HG02938 (cell line): ENCODE measurements around the gene KLC3.
"Not testable (repeated sequence)": the region's sequence is repeated elsewhere in the genome, so short reads cannot be mapped to it uniquely, and the experiment has no call there.

ENCODE experiments used
- ATAC-seq: cut with Tn5 transposase; IDR thresholded peaks from one replicate; pipeline ENCODE4 v1.9.1; 2021; ENCODE audit warnings: mild to moderate bottlenecking, moderate library complexity; ENCODE audit not compliant: unreplicated experiment

Gene KLC3

GRCh38 chr19:45314708-45315245 lies 25.8 kb upstream of the KLC3 start:
- no peak for ATAC-seq

DNA sequence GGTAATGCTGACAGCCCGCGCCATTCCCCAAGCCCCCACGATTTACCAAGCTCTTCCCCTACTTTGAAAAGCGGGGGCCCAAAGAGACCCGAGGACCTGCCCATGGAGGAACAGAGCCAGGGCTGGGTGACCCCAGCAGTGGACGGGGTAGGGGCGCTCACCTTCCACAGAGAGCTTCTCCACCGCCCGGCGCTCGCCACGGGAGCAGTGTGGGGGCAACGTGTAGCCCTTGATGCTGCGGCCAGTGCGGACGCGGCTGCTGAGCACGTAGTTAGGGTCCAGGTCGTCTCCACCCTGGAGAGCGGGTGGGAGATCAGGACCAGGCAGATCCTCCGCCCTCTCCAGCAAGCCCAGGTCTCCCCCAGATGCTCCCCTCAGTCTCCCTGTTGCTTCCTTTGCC lies 25.2 kb upstream of the KLC3 start:
- ATAC-seq = no peak

DNA sequence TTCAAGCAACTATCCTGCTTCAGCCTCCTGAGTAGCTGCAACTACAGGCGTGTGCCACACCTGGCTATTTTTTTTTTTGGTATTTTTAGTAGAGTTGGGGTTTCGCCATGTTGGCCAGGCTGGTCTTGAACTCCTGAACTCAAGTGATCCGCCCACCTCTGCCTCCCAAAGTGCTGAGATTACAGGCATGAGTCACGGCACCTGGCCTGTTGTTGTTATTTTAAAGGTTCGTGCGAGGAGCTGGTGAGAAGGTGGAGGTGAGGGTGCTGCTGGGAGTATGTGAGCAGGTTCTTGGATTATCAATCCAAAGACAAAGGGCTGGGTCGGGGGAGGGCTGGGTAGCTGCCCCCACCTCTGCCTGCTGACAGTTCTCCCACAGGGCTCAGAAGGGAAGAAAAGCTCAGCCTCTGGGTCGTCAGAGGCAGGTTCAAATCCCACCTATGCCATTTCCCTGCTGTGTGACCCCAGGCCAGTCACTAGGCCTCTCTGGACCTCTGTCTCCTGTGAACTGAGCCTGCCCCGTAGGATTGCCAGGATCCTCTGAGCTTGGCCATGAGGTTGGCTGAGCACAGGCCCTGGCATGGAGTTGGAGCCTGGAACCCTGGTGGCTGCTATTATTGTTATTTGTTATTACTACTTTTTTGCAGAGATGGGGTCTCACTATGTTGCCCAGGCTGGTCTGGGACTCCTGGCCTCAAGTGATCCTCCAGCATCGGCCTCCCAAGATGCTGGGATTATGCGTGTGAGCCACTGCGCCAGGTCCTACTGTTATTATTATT lies 19.4 kb upstream of the KLC3 start:
- ATAC-seq = no peak

GRCh38 chr19:45321848-45322247 lies 18.7 kb upstream of the KLC3 start:
- no peak for ATAC-seq

DNA sequence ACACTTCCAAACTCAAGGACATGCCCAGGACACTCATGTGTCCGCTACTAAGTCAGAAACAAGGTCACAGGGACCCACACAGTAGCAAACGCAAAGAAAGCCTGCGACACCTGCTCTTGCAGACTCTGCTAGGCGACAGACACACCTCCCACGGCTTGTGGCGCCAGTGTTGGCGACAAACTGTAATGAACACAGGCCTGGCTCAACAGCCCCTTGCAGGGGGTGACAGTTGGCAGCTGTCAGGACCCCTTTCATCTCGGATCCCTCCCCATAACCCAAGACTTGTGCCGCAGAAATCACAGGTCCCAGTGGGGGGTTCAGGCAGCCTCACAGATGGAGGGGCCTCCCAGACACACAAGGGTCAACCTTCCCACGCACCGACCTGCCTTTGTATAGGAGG lies 18.2 kb upstream of the KLC3 start:
- no peak for ATAC-seq

DNA sequence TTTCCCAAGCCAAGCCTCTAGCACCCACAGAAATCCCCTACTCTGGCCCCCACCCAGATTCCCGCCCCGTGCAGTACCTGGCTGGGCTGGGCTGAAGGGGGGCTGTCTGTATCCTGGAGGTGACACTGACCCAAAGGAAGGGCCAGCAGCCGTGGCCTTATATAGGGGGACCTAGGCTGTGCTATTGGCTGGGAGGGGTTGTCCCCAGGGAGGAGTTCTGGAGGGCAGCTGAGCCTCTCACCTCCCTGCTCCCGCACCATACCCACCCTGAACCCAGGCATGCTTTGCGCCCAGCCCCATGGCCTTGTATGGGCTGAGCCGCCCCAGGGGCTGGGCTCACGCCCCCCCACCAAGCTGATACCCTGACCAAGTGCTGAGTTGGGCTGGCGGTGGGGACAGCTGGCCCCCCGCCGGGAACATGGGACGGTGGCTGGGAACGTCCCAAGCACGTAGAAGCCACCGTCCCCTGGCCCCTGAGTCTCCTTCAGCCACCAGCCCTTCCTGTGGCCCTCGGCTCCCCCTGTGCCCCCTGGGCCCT lies 17.7 kb upstream of the KLC3 start, which contains the start of gene CKM:
TSS of gene CKM (minus strand) at position 132 of the 538 bp plus-strand sequence. CDS start 3,162 bp downstream, outside the sequence.
- ATAC-seq = no peak

- ATAC-seq = no peak
Measured at GRCh38 chr19:45323671-45324081, 16.9 kb upstream of the KLC3 start.

DNA sequence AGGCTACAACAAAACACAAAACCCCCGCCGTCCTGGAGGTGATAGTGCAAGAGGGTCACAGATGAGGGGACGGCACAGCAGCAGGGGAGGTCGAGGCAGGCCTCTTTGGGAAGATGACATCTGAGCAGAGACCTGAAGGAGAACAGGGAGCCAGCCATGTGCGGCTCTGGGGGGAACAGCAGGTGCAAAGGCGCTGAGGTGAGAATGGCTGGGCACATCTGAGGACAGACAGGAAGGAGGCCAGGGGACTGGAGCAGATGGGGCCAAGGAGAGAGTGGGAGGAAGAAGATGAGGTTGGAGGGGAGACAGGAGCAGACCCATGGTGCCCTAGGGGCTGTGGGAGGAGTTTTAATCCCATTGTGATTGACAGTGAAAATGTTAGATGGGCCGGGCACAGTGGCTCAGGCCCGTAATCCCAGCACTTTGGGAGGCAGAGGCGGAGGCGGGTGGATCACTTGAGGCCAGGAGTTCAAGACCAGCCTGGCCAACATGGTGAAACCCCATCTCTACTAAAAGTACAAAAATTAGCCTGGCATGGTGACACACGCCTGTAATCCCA lies 16.1 kb upstream of the KLC3 start:
- ATAC-seq = no peak

DNA sequence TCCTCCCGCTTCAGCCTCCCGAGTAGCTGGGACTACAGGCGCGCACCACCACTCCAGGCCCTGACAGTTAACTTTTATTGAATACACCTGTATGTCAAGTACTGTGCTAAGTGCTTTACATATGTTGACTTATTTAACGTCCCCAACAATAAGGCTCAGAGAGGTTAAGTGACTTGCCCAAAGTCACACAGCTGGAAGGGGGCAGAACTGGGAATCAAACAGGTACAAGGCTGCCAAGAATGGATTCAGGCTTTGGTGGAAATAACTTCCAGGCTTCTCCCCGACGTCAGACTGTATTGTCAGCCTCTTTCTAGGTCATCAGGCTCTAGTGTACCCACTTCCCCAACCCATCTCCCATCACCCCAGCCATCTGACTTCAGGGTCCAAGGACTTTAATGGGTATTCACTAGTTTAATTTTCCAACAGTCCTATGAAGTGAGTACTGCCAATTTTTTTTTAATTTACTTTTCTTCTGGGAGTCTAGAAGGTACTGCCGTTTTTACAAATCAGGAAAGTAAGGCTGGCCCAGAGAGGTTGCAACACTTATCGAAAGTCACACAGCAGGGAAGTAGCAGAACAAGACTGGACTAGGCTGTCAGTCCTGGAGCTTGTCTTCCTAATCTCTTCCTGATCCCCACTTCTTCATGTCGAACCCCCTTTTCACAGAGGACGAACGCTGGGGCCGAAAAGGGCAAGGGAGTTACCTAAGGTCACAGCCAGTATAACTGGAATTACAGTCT lies 13.0 kb upstream of the KLC3 start:
- ATAC-seq = no peak

- ATAC-seq = no peak
Measured at GRCh38 chr19:45331411-45331810, 9.1 kb upstream of the KLC3 start.

- ATAC-seq = no peak
Measured at GRCh38 chr19:45333609-45334303, 6.8 kb upstream of the KLC3 start.

- not testable (repeated sequence) for ATAC-seq
Measured at GRCh38 chr19:45334881-45335280, 5.7 kb upstream of the KLC3 start.

DNA sequence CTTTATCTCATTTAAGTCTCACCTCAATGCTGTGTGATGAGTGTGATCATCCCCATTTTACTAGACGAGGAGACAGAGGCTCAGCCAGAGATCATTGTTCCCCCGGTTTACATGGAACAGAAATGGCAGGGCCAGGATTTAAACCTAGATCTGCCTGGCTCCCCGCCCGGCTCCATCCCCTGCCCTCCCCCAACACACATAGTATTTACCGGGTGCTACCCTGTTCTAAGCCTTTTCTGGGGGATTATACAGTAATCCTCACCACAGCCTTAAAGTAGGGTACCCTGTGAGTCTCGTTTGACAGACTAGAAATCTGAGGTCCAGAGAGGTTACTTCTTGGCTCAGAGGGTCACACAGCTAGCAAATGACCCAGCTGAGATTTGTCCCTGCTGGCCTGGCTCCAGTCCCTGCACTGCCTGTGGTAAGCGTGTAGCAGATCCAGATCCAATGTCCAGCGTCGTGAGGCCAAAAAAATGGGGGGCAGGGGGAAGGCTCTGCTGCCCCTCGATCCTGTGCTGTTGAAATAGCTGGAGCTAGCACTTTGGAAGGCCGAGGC lies 3.8 kb upstream of the KLC3 start:
- no peak for ATAC-seq

- ATAC-seq = no peak
Measured at GRCh38 chr19:45339629-45340028, 921 bp upstream of the KLC3 start.

- no peak for ATAC-seq
Measured at GRCh38 chr19:45340899-45341453, 426 bp downstream of the KLC3 start.

- ATAC-seq = no peak
Measured at GRCh38 chr19:45342911-45343310, 2.4 kb downstream of the KLC3 start.

GRCh38 chr19:45344621-45345505 lies 4.3 kb downstream of the KLC3 start:
- ATAC-seq = no peak

DNA sequence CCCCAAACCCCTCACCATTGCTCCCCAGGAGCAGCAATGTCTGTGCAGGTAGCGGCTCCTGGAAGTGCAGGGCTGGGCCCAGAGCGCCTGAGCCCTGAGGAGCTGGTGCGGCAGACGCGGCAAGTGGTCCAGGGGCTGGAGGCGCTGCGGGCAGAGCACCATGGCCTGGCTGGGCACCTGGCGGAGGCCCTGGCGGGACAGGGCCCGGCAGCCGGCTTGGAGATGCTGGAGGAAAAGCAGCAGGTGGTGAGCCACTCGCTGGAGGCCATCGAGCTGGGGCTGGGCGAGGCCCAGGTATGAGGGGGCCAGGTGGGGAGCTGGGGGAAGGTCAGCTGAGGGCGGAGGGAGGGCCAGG lies 4.9 kb downstream of the KLC3 start:
- no peak for ATAC-seq

- no peak for ATAC-seq
Measured at GRCh38 chr19:45346449-45346848, 5.9 kb downstream of the KLC3 start.
